Lower leg skin (tissue), 4 donors: ENCODE data around the gene MAPK12. TPM values are rescaled to one million over a fixed set of nuclear protein-coding genes. Genes with fewer than 3 reads are reported as not detected.
"Not testable (repeated sequence)": the region's sequence is repeated elsewhere in the genome, so short reads cannot be mapped to it uniquely, and the experiment has no call there.

Experiments
- DNase-seq, 2 donors: peaks; one replicate each; pipeline ENCODE4 v3.0.0-alpha.2; 2019; ENCODE audit warnings: low spot score in 2 of 2
- H3K4me3 ChIP-seq: fragments of 200-600 bp; sonication (generic); 2 replicates; pipeline ENCODE4 v1.5.1; 2017; ENCODE audit warnings: mild to moderate bottlenecking, low read depth; ENCODE audit not compliant: poor library complexity, severe bottlenecking
- CTCF ChIP-seq, 3 donors: fragments of 450-650 bp; IDR thresholded peaks; one replicate each; pipeline ENCODE4 v1.5.1; 2016; ENCODE audit warnings: antibody characterized with exemption in 3 of 3, mild to moderate bottlenecking in 3 of 3, moderate library complexity in 2 of 3
- POLR2A ChIP-seq, 2 donors: fragments of 450-650 bp; IDR thresholded peaks; one replicate each; pipeline ENCODE4 v1.6.1; 2016 to 2017; ENCODE audit warnings: antibody characterized with exemption in 2 of 2, mild to moderate bottlenecking in 1 of 2, moderate library complexity in 1 of 2
- WGBS, 2 donors: methylation state at CpG; one replicate each; pipeline ENCODE4 v1.1.5; 2018; 5-methylcytosine and 5-hydroxymethylcytosine counted together
- intact Hi-C: fragments of 100-400 bp; cut with DNase I; formaldehyde crosslinking; loops from one replicate; pipeline ENCODE4 v1.15.0; 2023; ENCODE audit warnings: low total_unique reads
- total RNA-seq, 4 donors: library from RNA; depleted of rRNA; stranded (reverse); fragments of >200 nt; gene quantifications; one replicate each; pipeline ENCODE4 v1.1.0, GENCODE V29; 2016

The MAPK12 gene
- total RNA-seq, 4 donors from 2014 or later, result 0.99 to 3.5 (median 1.8) TPM

DNA sequence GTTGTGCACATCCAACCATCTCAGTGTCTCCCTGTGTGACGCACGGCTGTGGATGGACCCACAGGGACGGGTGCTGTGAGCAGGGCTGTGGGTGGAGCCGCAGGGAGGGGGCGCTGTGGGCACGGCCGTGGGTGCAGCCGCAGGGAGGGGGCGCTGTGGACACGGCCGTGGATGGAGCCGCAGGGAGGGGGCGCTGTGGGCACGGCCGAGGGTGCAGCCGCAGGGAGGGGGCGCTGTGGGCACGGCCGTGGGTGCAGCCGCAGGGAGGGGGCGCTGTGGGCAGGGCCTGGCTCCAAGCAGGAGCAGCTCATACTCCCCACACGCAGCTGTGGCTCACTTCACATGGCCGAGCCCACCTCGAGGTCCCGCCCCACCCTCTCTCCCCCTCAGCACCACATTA is 14.7 kb upstream of the MAPK12 start:
- no peak for TF ChIP-seq POLR2A (IDR thresholded peaks at IDR 0.05)
- TF ChIP-seq CTCF (IDR thresholded peaks at IDR 0.05), result no peak
- intact Hi-C loops, result loop anchor here (10.0 kb wide), 1 partner anchor 49 kb away; the partner anchor contains the start of gene DENND6B
- no peak overlapping the region for H3K4me3 ChIP-seq
- no peak for DNase-seq
- 51 to 54% methylated on average over 25 of the region's 25 CpGs for WGBS, 2 donors

- no peak for TF ChIP-seq CTCF (IDR thresholded peaks at IDR 0.05)
- no peak for TF ChIP-seq POLR2A (IDR thresholded peaks at IDR 0.05)
- no peak for DNase-seq
- 74 to 78% methylated on average over 34 to 37 of the region's 43 CpGs for WGBS, 2 donors
- intact Hi-C loops, result loop anchor here (10.0 kb wide), 1 partner anchor 49 kb away; the partner anchor contains the start of gene DENND6B
- H3K4me3 ChIP-seq, result no peak overlapping the region
Measured at GRCh38 chr22:50275181-50276055, 13.9 kb upstream of the MAPK12 start.

DNA sequence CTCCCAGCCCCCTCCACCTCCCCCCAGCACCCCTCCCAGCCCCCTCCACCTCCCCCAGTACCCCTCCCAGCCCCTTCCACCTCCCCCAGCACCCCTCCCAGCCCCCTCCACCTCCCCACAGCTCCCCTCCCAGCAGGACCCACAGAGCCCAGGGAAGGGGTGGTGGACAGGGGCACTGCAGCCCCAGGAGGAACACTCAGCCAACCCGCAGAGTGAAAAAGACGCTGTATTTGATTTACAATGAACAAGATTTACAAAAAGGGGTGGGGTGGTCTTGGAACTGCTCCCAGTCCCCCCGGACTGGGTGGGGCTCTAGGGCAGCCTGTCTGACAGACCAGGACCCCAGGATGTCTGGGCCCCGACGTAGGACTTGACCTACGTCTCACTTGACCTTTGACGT is 13.3 kb upstream of the MAPK12 start:
- TF ChIP-seq CTCF (IDR thresholded peaks at IDR 0.05) (no peak), POLR2A (IDR thresholded peaks at IDR 0.05) (no peak)
- WGBS, 2 donors, result 41 to 79% methylated on average over 3 to 7 of the region's 7 CpGs
- no peak for DNase-seq
- H3K4me3 ChIP-seq, result no peak overlapping the region
- intact Hi-C loops, result loop anchor here (10.0 kb wide), 1 partner anchor 50 kb away; the partner anchor contains the start of gene DENND6B

GRCh38 chr22:50274311-50274710 is 12.8 kb upstream of the MAPK12 start:
- TF ChIP-seq POLR2A (IDR thresholded peaks at IDR 0.05) (no peak), CTCF (IDR thresholded peaks at IDR 0.05) (no peak)

GRCh38 chr22:50273781-50274180 is 12.3 kb upstream of the MAPK12 start:
- not testable (repeated sequence) for H3K4me3 ChIP-seq, DNase-seq
- intact Hi-C loops, result loop anchor here (10.0 kb wide), 1 partner anchor 51 kb away; the partner anchor contains the start of gene DENND6B
- WGBS, 2 donors, result 80 to 84% methylated on average over 10 of the region's 10 CpGs

More at GRCh38 chr22:50274311-50274710, 12.8 kb upstream of the MAPK12 start:
- DNase-seq, result no peak
- 23 to 27% methylated on average over 7 of the region's 7 CpGs for WGBS, 2 donors
- intact Hi-C loops, result loop anchor here (10.0 kb wide), 1 partner anchor 50 kb away; the partner anchor contains the start of gene DENND6B
- H3K4me3 ChIP-seq, result no peak overlapping the region

DNA sequence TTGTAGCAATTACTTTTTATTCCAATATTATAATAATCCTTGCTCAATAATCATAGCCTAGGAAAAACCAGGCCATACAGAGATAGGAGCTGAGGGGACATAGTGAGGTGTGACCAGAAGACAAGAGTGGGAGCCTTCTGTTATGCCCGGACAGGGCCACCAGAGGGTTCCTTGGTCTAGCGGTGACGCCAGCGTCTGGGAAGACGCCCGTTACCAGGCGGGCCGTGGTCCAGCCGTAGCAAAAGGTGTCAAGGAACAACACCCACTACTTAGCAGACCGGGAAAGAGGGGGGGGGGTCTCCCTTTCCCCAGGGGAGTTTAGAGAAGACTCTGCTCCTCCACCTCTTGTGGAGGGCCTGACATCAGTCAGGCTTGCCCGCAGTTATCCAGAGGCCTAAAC is 11.9 kb upstream of the MAPK12 start:
- 27 to 39% methylated on average over 10 to 11 of the region's 11 CpGs for WGBS, 2 donors
- DNase-seq, H3K4me3 ChIP-seq: not testable (repeated sequence)
- intact Hi-C loops, result loop anchor here (10.0 kb wide), 1 partner anchor 51 kb away; the partner anchor contains the start of gene DENND6B
